ENCODE data around the gene TDP2.

The TDP2 gene

GRCh38 chr6:24666641-24667377, at the start of gene TDP2, which contains the start of gene ACOT13:
TSS of gene TDP2 (minus strand) at chr6:24666899. CDS start at chr6:24666862, 37 bp downstream.
TSS of gene ACOT13 (plus strand) at chr6:24667077. CDS start at chr6:24667264, 187 bp downstream.
- Histone ChIP-seq H3F3A (ENCODE audit: insufficient read depth, low read length) (no peaks in the 10 kb centered on the region; the same call in 1 of the 2 replicates), H4K20me1 (ENCODE audit: insufficient read depth, low read length) (no peaks in the 10 kb centered on the region), H3K4me3 (ENCODE audit: low read depth, low read length, poor library complexity, severe bottlenecking) (peak within 1 kb of the TSS; percentile 93), H3K9me2 (ENCODE audit: low read depth, low read length) (no peaks in the 10 kb centered on the region), H3K27ac (ENCODE audit: low read depth, low read length, poor library complexity, severe bottlenecking) (peak within 1 kb of the TSS; percentile 57), H3K79me2 (ENCODE audit: insufficient read depth, low read length) (peaks cover 18% of the 10 kb centered on the region), H3K27me3 (ENCODE audit: insufficient read depth, low read length) (no peaks in the 10 kb centered on the region), H3K9me3 (ENCODE audit: low read length) (peaks cover 8% of the 10 kb centered on the region; the same call in 1 of the 2 replicates), H2AFZ (ENCODE audit: low read length) (peak within 1 kb of the TSS; percentile 89), H3K4me2 (ENCODE audit: low read length) (peak within 1 kb of the TSS; percentile 82), H3K9ac (ENCODE audit: low read length) (peak within 1 kb of the TSS; percentile 94), H3K4me1 (ENCODE audit: insufficient read depth, low read length, severe bottlenecking) (peaks cover 29% of the 10 kb centered on the region), H3K36me3 (ENCODE audit: insufficient read depth, low read length) (peaks cover 44% of the 10 kb centered on the region)
- TF ChIP-seq, protein P1, sequence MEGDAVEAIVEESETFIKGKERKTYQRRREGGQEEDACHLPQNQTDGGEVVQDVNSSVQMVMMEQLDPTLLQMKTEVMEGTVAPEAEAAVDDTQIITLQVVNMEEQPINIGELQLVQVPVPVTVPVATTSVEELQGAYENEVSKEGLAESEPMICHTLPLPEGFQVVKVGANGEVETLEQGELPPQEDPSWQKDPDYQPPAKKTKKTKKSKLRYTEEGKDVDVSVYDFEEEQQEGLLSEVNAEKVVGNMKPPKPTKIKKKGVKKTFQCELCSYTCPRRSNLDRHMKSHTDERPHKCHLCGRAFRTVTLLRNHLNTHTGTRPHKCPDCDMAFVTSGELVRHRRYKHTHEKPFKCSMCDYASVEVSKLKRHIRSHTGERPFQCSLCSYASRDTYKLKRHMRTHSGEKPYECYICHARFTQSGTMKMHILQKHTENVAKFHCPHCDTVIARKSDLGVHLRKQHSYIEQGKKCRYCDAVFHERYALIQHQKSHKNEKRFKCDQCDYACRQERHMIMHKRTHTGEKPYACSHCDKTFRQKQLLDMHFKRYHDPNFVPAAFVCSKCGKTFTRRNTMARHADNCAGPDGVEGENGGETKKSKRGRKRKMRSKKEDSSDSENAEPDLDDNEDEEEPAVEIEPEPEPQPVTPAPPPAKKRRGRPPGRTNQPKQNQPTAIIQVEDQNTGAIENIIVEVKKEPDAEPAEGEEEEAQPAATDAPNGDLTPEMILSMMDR (IDR thresholded peaks at IDR 0.05; ENCODE audit: low read length): peak; percentile 51
- TF ChIP-seq EZH2 (IDR thresholded peaks at IDR 0.05; ENCODE audit: borderline replicate concordance, low read length): no peak

GRCh38 chr6:24710519-24711303, 44.0 kb upstream of the TDP2 start:
- Histone ChIP-seq H3K4me2 (ENCODE audit: low read length) (no peak overlapping the region), H3K9me3 (ENCODE audit: low read length) (no peaks in the 10 kb centered on the region), H3K27ac (ENCODE audit: low read depth, low read length, poor library complexity, severe bottlenecking) (no peak overlapping the region), H3F3A (ENCODE audit: insufficient read depth, low read length) (no peaks in the 10 kb centered on the region; the same call in 1 of the 2 replicates), H3K4me1 (ENCODE audit: insufficient read depth, low read length, severe bottlenecking) (no peaks in the 10 kb centered on the region), H3K27me3 (ENCODE audit: insufficient read depth, low read length) (no peaks in the 10 kb centered on the region), H3K4me3 (ENCODE audit: low read depth, low read length, poor library complexity, severe bottlenecking) (no peak overlapping the region), H4K20me1 (ENCODE audit: insufficient read depth, low read length) (peaks cover 3% of the 10 kb centered on the region), H3K9ac (ENCODE audit: low read length) (no peak overlapping the region), H3K36me3 (ENCODE audit: insufficient read depth, low read length) (peaks cover 99% of the 10 kb centered on the region), H3K79me2 (ENCODE audit: insufficient read depth, low read length) (peaks cover 35% of the 10 kb centered on the region), H3K9me2 (ENCODE audit: low read depth, low read length) (no peaks in the 10 kb centered on the region), H2AFZ (ENCODE audit: low read length) (no peak overlapping the region)
- TF ChIP-seq, protein P1 (IDR thresholded peaks at IDR 0.05; ENCODE audit: low read length): no peak
- no peak for TF ChIP-seq EZH2 (IDR thresholded peaks at IDR 0.05; ENCODE audit: borderline replicate concordance, low read length)

GRCh38 chr6:24709014-24709711, 42.5 kb upstream of the TDP2 start:
- Histone ChIP-seq H3K79me2 (ENCODE audit: insufficient read depth, low read length) (peaks cover 24% of the 10 kb centered on the region), H3K4me3 (ENCODE audit: low read depth, low read length, poor library complexity, severe bottlenecking) (no peak overlapping the region), H3F3A (ENCODE audit: insufficient read depth, low read length) (no peaks in the 10 kb centered on the region; the same call in 1 of the 2 replicates), H2AFZ (ENCODE audit: low read length) (no peak overlapping the region), H3K27ac (ENCODE audit: low read depth, low read length, poor library complexity, severe bottlenecking) (no peak overlapping the region), H3K4me1 (ENCODE audit: insufficient read depth, low read length, severe bottlenecking) (no peaks in the 10 kb centered on the region), H3K9me3 (ENCODE audit: low read length) (no peaks in the 10 kb centered on the region), H4K20me1 (ENCODE audit: insufficient read depth, low read length) (peaks cover 3% of the 10 kb centered on the region), H3K9ac (ENCODE audit: low read length) (no peak overlapping the region), H3K36me3 (ENCODE audit: insufficient read depth, low read length) (peaks cover 99% of the 10 kb centered on the region), H3K4me2 (ENCODE audit: low read length) (no peak overlapping the region), H3K9me2 (ENCODE audit: low read depth, low read length) (no peaks in the 10 kb centered on the region), H3K27me3 (ENCODE audit: insufficient read depth, low read length) (no peaks in the 10 kb centered on the region)
- TF ChIP-seq, protein P1 (IDR thresholded peaks at IDR 0.05; ENCODE audit: low read length): no peak
- no peak for TF ChIP-seq EZH2 (IDR thresholded peaks at IDR 0.05; ENCODE audit: borderline replicate concordance, low read length)

Data from OCI-LY1 (cell line).